HepG2 (cell line): Measurements from ENCODE around the gene UBE2I.

Source experiments
- DBP ChIP-seq: sonication (generic); formaldehyde crosslinking; IDR thresholded peaks from 2 replicates; pipeline ENCODE4 v1.4.0; 2020; ENCODE audit warnings: missing genetic modification reagents; ENCODE audit errors: not compliant biosample characterization
- FOSL1 ChIP-seq: sonication (generic); formaldehyde crosslinking; IDR thresholded peaks from 2 replicates; pipeline ENCODE4 v1.9.0; 2021; ENCODE audit warnings: missing genetic modification reagents, borderline replicate concordance
- HNF4G ChIP-seq, 2 experiments: sonication (generic) in 1 of 2; formaldehyde crosslinking in 1 of 2; IDR thresholded peaks; 2 replicates each; pipeline versions ENCODE4 v1.4.0 to v1.6.1; 2011 to 2020; ENCODE audit warnings: borderline replicate concordance in 2 of 2, low read depth in 2 of 2, mild to moderate bottlenecking in 2 of 2, low read length in 1 of 2, missing genetic modification reagents in 1 of 2, moderate library complexity in 1 of 2
- IKZF1 ChIP-seq: fragments of 450-650 bp; IDR thresholded peaks from 2 replicates; pipeline ENCODE4 v1.7.1; 2016
- MAFG ChIP-seq: sonication (generic); formaldehyde crosslinking; IDR thresholded peaks from 2 replicates; pipeline ENCODE4 v1.5.1; 2020; ENCODE audit warnings: mild to moderate bottlenecking, missing genetic modification reagents
- TEAD2 ChIP-seq: sonication (generic); formaldehyde crosslinking; IDR thresholded peaks from 2 replicates; pipeline ENCODE4 v1.9.0; 2021; ENCODE audit warnings: missing genetic modification reagents
- XRCC5 ChIP-seq: fragments of 200-400 bp; formaldehyde crosslinking; optimal IDR thresholded peaks from 2 replicates; pipeline ENCODE3; 2017; ENCODE audit warnings: mild to moderate bottlenecking, low read length
- ZBTB26 ChIP-seq: IDR thresholded peaks from 2 replicates; pipeline ENCODE4 v1.6.1; 2016; ENCODE audit warnings: missing compliant biosample characterization, missing genetic modification reagents, borderline replicate concordance
- ZBTB33 ChIP-seq: sonication (generic); formaldehyde crosslinking; IDR thresholded peaks from 2 replicates; pipeline ENCODE4 v1.4.0; 2020; ENCODE audit warnings: missing genetic modification reagents
- ZNF274 ChIP-seq: sonication (generic); formaldehyde crosslinking; IDR thresholded peaks from 2 replicates; pipeline ENCODE4 v1.5.1; 2020; ENCODE audit warnings: mild to moderate bottlenecking, missing genetic modification reagents
- ZUFSP ChIP-seq: sonication (generic); formaldehyde crosslinking; IDR thresholded peaks from 2 replicates; pipeline ENCODE4 v1.9.0; 2021; ENCODE audit warnings: missing genetic modification reagents, mild to moderate bottlenecking, borderline replicate concordance

- TF ChIP-seq ZNF274 (CRISPR knock-in tag), result no peak
- no peak for TF ChIP-seq MAFG (CRISPR knock-in tag)
- TF ChIP-seq XRCC5, result no peak
- TF ChIP-seq ZBTB33 (CRISPR knock-in tag), result no peak
- no peak for TF ChIP-seq ZUFSP (CRISPR knock-in tag)
- no peak for TF ChIP-seq HNF4G (IDR thresholded peaks at IDR 0.05; ENCODE audit: borderline replicate concordance, low read depth, low read length)
- TF ChIP-seq HNF4G (CRISPR knock-in tag; IDR thresholded peaks at IDR 0.05; ENCODE audit: borderline replicate concordance, low read depth), result no peak
- no peak for TF ChIP-seq ZBTB26 (CRISPR knock-in tag)
- TF ChIP-seq IKZF1, result no peak
- TF ChIP-seq FOSL1 (CRISPR knock-in tag), result no peak
- TF ChIP-seq TEAD2, result no peak
- TF ChIP-seq DBP (CRISPR knock-in tag), result no peak
Measured at GRCh38 chr16:1349951-1350350, 40.5 kb downstream of the UBE2I start.
